ENCODE measurements around the gene RTP2.

The RTP2 gene, protein sequence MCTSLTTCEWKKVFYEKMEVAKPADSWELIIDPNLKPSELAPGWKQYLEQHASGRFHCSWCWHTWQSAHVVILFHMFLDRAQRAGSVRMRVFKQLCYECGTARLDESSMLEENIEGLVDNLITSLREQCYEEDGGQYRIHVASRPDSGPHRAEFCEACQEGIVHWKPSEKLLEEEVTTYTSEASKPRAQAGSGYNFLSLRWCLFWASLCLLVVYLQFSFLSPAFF

DNA sequence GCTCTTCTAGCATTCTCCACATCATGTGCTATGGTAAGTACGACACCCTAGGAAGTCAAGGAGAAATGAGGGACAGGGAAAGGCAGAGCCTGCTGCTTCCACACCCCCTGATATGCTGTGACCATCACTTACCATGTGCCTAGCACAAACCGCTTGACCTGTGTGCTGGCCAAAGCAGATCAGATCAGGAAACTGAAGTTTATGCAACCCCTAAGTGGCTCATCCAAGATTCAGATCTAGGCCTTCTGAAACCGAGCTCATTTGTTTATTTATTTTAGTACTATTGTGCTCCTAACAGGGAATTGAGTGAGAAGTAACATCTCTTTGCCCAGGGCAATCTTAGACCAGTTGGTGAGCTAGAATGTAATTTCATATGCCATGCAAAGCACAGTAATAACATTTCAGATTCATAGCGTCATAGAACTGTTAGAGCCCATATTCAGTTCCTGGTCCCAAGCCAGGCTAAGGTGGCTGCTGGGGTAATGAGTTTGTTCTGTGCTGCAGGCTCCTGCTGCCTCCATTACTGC, at the start of gene RTP2:
Gene RTP2 (minus strand): TSS at position 51 of the 527 bp plus-strand sequence. CDS start 429 bp downstream, outside the sequence.
- no peak for DNase-seq

DNA sequence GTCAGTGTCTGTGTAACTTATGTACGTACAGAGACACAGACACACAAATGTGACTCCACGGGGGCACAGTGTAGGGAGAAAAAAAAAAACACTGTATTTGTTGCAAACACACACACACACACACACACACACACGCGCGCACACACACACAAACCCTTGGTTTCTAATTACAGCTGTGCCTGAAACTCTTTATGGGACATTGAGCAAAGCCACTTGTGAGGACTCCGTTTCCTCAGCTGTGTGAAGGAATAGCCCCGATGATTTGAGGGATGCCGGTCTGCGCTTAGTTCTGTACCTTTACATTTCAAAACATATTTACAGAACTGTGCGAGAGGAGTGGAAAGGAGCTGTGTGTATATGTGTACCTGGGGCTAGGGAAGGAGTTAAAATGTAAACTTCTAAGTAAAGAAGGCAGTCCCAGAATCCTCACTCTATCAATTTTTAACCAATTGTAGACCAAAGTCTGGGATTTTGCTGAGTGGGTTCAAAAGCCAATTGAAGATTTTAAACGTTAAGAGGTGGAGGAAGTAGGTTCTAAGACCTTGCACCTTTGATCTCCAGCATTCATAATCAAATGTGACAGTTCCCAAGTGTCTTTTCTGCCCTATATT, 48.3 kb upstream of the RTP2 start:
- no peak for DNase-seq

DNA sequence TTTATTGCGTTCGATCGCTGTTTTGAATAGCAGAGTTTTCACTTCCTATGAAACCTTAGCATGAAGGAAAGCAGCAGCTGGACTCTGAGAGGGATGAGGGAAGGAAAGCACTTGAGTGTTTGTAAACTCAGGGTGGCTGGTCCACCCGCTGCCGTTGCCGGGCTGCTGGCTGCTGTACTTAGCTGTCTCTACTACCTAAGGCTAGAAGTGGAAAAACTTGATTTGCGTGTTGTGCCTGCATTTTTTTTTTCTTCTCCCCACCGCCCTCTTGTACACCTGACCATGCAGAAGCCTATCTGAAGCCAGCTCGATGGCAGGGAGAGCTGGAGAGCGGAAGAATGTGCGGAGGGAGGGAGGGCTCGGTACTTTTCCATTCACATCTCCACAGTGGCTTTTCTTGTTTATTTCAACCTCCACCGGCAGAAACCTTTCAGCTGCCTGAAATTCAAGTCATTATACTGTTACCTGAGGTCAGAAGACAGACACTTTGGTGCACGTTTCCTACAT, 47.7 kb upstream of the RTP2 start:
- DNase-seq, result no peak

DNA sequence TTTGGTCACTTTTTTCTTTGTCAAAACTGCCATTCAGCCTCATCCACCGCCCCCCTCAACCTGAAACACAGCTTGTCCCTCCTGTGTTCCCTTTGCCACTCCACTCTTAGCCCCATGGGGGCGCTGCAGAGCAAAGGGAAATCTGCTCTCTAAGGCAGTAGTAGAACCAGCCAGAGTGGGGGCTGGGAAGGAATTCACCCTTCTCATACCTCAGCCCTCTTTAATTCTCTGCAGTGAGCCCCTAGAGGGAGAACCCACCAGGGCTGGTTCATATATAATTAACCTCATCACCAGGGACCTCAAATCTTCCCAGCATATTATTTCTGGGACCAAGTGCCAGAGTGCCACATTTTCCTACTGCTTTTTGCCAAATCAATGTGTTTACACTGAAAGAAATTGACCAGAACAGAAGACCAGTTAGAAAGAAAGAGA, 45.7 kb upstream of the RTP2 start:
- peak; percentile 83 to 94 for DNase-seq

DNA sequence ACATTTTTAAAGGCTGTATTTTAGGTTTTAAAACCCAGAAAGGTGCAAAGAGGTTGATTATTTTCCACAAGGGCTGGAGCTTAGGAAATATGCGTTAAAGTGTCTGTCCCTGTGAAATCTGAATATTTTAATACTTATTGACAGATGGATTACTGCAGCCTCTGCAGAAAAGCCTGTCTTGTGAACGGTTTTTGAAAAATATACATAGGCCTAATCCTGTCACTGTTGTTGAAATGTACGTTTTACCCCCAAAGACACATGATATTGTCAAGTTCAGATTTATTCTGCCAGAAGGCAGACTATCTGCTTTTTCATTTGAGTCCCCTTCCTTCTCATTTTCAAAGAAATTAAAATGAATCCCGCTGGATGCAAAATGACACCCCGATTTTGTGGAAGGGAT, 45.1 kb upstream of the RTP2 start:
- no peak for DNase-seq

DNA sequence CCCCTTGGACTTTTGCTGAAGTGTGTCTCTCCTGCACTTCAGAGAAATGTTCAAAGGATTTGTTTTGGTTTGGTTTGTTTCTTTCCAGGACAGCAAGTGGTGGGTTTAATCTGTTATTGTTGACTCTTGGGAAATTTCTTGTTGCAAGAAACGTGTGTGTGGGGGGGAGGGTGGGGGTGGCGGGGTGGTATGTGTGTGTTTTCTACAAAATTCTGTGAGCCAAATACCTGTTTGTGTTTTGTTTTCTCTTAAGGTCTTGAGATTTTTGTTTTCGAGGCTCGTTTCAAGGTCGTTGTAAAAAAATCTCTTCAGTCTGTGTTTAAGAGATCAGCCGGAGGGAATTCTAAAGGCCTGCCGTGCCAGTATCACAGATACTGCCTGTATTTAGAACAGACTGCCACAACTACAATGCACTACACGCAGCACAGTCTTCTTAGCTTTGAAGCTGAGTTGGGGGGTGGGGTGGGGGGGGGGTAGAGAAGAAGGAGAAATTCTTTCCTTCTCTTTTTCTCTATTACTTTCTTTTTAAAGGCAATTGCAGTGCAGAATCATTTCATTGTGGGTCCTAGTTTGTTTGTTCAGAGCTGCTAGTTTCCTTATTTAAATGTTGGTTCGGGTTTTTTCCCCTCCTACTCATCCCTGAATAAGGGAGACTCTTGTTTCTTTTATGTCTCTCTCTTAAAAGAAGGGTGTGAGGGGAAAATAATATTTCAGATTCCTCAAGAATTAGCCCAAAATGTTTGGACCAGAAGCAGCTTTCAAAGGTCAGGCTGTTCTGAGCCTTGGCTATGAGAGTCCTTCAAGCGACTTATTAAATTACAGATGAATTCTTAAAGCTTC, 44.3 kb upstream of the RTP2 start:
- DNase-seq, result no peak

DNA sequence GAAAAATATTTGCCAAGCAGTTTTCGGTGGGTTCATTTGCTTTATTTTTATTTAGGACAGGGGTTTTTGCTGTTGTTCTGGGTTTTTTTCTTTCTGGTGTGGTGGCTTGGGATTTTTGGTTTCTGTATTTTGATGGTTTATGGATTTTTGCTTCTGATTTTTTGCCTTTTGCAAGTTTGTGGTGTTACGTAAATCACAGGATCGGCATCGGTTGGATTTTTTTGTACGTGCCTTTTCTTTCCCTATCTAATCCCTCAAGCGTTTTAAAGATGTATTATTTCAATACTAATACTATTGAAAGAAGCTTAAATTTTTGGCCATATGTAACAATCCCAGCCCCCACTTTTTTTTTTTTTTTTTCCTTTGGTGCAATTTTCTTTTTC, 43.7 kb upstream of the RTP2 start:
- no peak for DNase-seq

DNA sequence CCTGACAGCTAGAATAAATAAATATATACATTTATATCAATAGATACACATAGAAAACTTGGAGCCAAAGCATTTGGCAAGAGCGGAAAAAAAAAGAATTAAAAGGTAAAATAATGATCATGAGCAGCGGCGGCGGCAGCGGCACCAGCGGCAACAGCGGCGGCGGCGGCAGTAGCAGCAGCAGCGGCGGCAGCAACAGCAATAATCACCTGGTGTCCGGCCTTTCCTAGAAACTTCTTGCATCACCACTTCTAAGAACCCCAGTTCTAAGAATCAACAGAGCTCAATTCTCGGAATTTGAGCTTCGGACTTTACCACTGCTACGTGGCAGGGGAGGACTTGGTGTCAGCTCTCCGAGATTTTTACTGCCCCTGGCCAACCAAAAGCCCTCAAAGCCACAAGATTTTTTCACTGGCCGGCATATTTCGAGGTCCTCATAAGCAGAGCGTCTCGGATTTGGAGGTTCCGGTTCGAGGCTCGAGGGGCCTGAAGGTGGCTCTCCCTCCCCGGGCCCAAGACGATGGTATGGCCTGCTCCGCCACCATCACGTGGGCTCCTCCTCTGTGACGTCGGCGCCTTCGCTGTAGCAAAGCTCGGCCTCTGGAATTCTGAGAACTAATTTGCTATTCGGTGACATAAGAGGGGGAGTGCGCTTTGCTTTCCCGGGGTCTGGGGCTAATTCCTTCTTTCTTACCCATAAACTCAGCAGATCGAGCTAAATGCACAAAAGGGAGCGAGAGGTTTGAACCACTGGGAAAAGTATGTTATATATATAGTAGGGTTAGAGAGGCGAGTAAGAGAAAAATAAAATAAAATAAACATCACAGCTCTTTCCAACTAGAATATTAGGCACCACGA, 43.1 kb upstream of the RTP2 start, which contains the start of gene BCL6:
Gene BCL6 (minus strand): TSS at position 268 of the 858 bp plus-strand sequence. CDS start 11,775 bp downstream, outside the sequence.
- peak; percentile 87 to 91 for DNase-seq

DNA sequence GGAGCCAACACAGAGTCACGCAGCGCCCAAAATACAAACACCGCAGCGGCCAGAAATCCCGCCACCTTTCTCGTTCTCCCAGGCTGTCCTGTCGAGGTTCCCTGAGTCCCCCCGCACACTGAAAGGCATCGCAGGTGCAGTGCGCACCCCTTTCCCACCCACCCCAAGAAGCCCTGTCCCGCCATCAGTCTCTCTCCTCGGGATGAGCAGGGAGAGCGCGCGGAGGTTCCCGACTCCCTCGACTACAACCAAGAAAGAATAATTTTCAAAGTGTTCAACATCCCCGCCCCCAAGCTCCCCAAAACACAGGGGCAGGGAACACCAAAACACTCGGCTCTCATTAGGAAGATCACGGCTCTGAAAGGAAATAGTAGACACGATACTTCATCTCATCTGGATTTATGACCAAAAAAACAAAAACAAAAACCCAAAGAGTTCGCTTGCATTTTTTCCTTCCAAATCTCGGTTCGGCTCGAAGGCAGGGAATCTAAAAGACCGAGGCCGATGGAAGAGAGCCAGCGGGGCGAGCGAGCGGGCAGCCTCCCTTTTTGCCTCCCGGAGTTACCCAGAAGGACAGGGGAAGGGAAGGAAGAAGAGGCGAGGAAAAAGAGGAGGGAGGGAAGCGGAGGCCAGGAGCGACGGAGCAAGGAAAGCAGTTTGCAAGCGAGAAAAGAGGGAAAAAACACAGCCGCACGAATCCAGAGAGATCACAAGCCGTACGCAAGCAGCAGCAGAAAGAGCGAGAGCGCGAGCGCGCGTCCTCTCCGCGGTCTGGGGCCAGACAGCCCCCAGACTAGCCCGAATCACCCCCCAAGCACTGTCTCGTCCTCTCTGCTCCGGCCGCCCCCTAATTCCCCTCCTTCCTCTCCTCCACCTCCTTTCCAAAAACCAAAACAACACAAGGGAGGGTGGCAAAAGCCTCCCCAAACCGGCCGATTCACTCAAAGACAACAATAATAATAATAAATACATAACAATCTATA, 42.1 kb upstream of the RTP2 start:
- peak; percentile 46 to 54 for DNase-seq

DNA sequence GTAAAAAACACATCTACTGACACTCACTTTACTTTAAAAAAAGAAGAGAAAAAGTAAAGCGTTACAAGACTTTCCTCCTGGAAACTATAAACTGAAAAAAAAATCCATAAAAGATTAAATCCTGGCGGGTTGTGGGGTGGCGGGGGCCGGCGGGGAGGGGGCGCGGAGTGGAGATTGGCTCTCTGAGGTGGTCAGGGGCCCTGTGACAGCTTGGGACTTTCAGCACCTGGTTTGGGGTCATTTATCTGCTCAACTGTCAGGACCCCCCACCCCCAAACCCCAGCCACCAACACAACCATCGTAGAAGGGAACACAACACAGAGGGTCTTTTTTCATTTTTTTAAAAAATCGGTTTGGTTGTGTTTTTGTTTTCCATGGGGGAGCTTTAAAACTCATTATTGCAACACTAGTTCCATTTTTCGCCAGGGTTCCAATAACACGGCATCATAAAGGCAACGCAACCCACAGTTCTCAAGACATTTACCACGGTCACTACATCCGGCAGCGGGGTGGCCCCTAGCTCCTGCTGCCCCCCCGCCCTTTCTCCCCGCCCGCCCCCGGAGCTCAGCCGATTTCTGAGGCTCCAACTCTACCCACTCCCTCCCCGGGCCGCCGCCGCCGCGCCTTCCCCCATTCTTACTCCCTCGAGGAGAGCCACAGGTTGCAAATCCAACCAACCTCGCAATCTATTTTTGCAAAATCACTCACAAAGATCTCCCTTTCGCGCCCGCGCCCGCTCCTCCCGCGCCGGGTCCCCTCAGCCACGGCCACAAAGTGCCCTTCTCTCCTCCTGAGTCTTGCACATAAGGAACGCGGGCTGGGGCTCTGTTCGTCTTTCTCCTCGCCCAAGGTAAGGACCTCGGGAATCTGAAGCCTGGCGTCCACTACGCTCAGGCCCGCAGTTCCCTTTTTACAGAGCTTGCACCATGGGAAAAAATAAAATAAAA, 41.1 kb upstream of the RTP2 start:
- peak; percentile 57 to 66 for DNase-seq

DNA sequence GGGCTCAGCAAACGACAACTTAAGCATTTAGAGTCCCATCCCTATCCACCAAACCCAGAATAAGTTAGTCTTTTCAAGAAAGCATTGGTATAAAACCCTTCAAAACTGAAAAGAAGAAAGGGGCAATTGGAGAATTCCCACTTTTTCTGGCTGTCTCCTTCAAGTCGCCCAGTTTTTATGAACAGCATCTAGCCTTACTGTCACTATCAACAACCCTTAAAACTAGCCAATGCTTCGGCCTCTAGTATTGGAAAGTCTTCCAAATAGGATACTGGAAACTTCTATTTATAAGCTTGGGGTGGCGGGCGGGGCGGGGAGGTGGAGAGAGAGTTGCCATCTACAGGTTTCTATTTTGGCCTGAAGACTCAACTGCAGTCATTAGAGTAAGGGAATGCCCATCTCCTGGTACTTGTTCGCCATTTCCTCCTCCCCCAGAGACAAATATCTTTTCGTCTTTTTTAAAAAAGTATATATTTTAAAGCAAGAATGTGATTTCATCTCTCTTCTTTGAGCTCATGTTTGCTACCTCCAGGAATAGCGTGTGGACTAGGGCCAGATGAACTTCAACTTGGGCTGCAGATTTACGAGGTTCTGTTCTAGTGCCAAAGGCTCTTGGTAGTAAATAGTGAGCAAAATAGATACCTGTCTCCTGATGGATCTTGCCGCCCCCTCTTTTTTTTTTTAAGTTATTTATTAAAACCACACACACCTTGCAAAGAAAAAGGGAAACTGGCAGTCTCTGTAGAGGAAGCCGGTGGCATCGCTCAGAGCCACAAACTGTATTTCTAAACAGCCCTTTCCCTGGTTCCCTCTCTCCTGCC, 40.2 kb upstream of the RTP2 start:
- DNase-seq, result peak; percentile 19 to 31

DNA sequence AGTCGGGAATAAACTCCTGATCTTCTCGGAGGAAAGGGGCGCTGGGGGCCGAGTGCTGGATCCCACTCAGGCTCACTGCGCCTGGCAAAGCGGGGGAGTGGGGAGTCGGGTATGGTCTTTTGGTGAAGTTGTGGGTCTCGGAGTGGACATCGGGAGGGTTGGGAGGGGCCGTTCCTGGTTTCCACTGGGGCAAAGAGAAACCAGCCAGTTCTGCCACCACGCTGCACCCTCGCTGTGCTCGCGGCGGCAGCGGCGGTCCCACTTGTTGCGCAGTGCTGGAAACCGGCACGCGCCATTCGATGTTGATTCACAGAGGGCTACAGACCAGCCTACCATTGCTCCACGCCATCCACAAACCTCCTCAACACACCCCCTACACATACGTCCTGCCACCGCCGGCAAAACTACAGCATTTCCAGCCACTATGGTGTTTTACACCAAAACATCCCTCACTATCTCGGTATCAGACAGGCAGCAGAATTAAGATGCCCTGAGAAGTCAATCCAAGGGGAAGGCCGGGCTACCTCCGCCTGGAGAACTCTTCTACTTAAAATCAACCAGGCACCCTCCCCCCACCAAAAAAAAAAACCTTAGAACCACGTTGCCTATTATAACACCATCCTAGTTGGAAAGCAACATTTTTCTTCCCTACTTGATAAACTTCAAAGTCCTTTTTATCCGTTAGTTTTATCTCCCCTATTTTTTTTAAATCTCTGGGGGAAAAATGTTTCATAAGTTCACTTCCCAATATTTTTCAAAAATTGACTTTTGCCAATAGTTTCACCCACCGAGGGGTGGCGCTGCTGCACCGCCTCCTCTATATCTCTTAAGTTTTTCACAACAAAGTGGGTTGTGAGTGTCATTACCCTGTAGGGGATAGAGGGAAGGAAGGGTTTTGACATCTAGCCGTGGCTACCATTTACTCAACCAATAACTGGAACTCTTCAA, 39.3 kb upstream of the RTP2 start:
- DNase-seq, result peak; percentile 72 to 76

DNA sequence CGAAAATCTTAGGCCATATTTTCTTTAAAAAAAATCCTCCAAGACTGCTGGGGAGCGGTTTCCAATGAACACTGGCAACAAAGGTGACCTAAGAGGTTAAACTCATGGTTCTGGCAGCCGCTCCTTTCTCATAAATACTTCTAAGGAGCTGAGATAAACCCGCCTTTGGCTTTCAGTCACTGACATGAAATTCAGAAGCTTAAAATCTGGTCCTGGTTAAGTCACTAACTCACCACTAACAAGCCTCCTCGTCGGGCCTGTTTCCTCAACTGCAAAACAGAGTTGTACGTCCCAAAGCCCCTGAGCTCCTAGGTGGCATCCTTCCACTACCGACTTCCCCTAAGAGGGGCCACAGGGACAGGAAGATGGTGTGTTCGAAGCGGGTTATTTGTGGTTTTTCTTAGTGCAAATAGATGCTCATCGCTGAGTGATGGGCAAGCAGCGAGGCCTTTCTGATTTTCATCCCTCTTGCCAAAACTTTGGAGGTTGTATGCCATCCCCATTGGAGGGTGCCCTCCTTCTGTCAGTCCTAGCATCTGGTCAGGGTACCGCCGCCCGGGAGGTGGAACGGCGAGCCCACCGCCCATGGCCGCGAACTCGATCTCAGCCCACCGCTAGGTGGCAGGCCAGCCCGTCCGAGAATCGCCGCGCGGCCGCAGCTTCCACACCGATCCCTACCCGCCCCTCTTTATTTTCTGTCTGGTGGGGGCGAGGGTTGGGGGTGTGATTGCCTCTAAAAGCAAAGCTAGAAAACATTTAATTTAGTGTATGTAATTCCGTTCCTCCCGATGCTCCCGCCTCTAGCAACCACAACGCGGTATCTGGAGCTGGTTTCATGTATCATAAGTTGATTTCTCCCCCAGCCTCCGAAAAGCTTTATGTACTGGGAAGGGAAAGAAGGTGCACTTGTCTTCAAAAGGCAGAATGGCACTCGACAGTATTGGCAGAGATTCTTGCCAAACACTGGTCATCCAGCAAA, 38.4 kb upstream of the RTP2 start:
- peak; percentile 71 to 73 for DNase-seq

DNA sequence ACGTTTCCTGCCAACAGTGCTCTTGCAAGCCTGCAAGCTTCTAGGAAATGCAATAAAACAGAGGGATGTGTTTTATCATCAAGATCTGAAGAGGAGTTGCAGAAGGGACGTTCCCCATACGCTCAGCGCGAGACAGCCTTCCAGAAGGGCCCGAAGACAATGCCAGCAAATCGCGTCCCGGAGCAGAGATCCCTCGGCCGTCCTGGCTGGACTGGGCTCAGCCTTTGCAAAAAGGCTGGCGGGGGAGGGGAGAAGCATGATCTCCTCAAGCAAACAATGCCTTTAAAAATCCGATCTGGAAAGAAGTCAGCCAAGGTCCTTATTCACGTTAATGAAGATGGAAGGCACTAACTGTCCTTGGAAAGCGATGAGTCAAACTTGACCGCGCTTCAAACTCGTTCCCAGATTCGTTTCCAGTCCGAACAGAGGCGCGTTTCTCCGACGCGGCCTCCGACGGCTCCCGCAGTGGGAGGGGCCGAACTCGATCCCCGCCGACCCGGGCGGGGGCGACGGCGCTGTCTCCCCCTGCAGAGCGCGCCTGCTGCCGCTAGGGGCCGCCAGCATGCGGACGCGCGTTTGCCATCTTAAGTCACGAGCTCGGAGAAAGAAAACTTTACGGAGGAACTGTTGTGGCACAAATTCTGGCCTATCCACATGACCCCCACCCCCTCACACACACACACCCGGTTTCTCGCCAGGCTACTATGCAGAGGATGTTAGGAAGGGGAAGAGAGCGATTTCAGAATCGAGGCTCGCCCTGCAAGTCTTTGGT, 37.4 kb upstream of the RTP2 start:
- DNase-seq, result peak; percentile 74 to 80

DNA sequence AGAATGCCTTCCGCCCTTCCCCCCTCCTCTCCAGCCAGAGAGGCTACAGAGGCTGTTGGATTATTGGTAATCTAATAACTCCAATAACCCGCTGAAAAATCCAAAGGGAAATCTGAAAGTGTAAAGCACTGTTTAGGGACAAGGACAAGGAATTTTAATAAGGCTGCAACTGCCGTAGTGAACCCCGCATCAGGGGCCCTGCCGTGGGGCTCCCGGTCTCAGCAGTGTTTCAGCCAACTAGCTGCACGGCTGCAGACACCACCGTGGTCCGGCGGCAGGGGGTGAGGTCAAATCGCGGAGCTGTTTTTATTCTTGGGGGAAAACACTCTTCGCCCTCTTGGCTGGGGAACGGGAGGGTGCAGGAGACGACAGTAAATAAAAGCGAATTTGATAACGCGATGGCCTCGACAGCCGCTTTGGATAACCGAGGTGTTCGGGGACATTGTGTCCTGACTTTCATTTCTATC, 36.8 kb upstream of the RTP2 start:
- DNase-seq, result peak; percentile 27 to 36
